ENCODE data around the gene IFT57.
A peak's percentile ranks its signal among the peaks of the same experiment; 100 is the strongest.
"Not testable (repeated sequence)": the region's sequence is repeated elsewhere in the genome, so short reads cannot be mapped to it uniquely, and the experiment has no call there.

Gene IFT57

GRCh38 chr3:108159105-108159504 lies 63.1 kb downstream of the IFT57 start:
- no peak for DNase-seq (ENCODE audit: low read depth)

GRCh38 chr3:108158251-108158650 lies 64.0 kb downstream of the IFT57 start:
- DNase-seq (ENCODE audit: low read depth) = no peak

GRCh38 chr3:108157273-108157672 lies 65.0 kb downstream of the IFT57 start:
- DNase-seq (ENCODE audit: low read depth) = no peak

GRCh38 chr3:108156312-108156853 lies 65.8 kb downstream of the IFT57 start:
- DNase-seq (ENCODE audit: low read depth) = no peak

GRCh38 chr3:108155642-108156041 lies 66.6 kb downstream of the IFT57 start:
- not testable (repeated sequence) for DNase-seq (ENCODE audit: low read depth)

GRCh38 chr3:108153451-108153981 lies 68.7 kb downstream of the IFT57 start:
- DNase-seq (ENCODE audit: low read depth) = no peak

- no peak for DNase-seq (ENCODE audit: low read depth)
Measured at GRCh38 chr3:108152274-108152673, 70.0 kb downstream of the IFT57 start.

- no peak for DNase-seq (ENCODE audit: low read depth)
Measured at GRCh38 chr3:108150200-108150599, 72.0 kb downstream of the IFT57 start.

GRCh38 chr3:108146139-108146538 lies 76.1 kb downstream of the IFT57 start:
- DNase-seq (ENCODE audit: low read depth) = no peak

- no peak for DNase-seq (ENCODE audit: low read depth)
Measured at GRCh38 chr3:108145578-108145977, 76.6 kb downstream of the IFT57 start.

- DNase-seq (ENCODE audit: low read depth) = no peak
Measured at GRCh38 chr3:108137460-108137814, 84.8 kb downstream of the IFT57 start.

- no peak for DNase-seq (ENCODE audit: low read depth)
Measured at GRCh38 chr3:108136561-108137459, 85.4 kb downstream of the IFT57 start.

- DNase-seq (ENCODE audit: low read depth) = no peak
Measured at GRCh38 chr3:108134555-108134880, 87.7 kb downstream of the IFT57 start.

GRCh38 chr3:108133858-108134554 lies 88.2 kb downstream of the IFT57 start:
- no peak for DNase-seq (ENCODE audit: low read depth)

GRCh38 chr3:108133048-108133369 lies 89.2 kb downstream of the IFT57 start:
- no peak for DNase-seq (ENCODE audit: low read depth)

GRCh38 chr3:108131475-108132134 lies 90.6 kb downstream of the IFT57 start:
- DNase-seq (ENCODE audit: low read depth) = no peak

- peak; percentile 79 for DNase-seq (ENCODE audit: low read depth)
Measured at GRCh38 chr3:108130701-108131474, 91.3 kb downstream of the IFT57 start.

GRCh38 chr3:108130236-108130635 lies 92.0 kb downstream of the IFT57 start:
- no peak for DNase-seq (ENCODE audit: low read depth)

GRCh38 chr3:108127301-108127988 lies 94.8 kb downstream of the IFT57 start:
- no peak for DNase-seq (ENCODE audit: low read depth)

- no peak for DNase-seq (ENCODE audit: low read depth)
Measured at GRCh38 chr3:108126348-108126747, 95.9 kb downstream of the IFT57 start.

- no peak for DNase-seq (ENCODE audit: low read depth)
Measured at GRCh38 chr3:108125550-108126071, 96.6 kb downstream of the IFT57 start.

All from non-pigmented ciliary epithelial cell (primary cell).